Measurements from ENCODE around the gene AP5B1.

GRCh38 chr11:65726660-65727059 is 54.1 kb downstream of the AP5B1 start:
- TF ChIP-seq POLR2A (IDR thresholded peaks at IDR 0.05) (no peak), EP300 (IDR thresholded peaks at IDR 0.05) (no peak)
- TF ChIP-seq, protein P1, sequence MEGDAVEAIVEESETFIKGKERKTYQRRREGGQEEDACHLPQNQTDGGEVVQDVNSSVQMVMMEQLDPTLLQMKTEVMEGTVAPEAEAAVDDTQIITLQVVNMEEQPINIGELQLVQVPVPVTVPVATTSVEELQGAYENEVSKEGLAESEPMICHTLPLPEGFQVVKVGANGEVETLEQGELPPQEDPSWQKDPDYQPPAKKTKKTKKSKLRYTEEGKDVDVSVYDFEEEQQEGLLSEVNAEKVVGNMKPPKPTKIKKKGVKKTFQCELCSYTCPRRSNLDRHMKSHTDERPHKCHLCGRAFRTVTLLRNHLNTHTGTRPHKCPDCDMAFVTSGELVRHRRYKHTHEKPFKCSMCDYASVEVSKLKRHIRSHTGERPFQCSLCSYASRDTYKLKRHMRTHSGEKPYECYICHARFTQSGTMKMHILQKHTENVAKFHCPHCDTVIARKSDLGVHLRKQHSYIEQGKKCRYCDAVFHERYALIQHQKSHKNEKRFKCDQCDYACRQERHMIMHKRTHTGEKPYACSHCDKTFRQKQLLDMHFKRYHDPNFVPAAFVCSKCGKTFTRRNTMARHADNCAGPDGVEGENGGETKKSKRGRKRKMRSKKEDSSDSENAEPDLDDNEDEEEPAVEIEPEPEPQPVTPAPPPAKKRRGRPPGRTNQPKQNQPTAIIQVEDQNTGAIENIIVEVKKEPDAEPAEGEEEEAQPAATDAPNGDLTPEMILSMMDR (IDR thresholded peaks at IDR 0.05), result no peak
